Testis (tissue), 3 donors: ENCODE results near the gene SCGB1D1. TPM values are rescaled to one million over a fixed set of nuclear protein-coding genes. Genes with fewer than 3 reads are reported as not detected.
"Not testable (repeated sequence)": the region's sequence is repeated elsewhere in the genome, so short reads cannot be mapped to it uniquely, and the experiment has no call there.

Source experiments
- DNase-seq: peaks from one replicate; pipeline ENCODE4 v3.0.0-alpha.2; 2019
- H3K27ac ChIP-seq, 2 donors: fragments of 200-600 bp; sonication (generic); one replicate each; pipeline ENCODE4 v1.5.1; 2019
- H3K27me3 ChIP-seq: fragments of 200-600 bp; sonication (generic); one replicate; pipeline ENCODE4 v1.5.1; 2019
- H3K36me3 ChIP-seq: fragments of 200-600 bp; sonication (generic); one replicate; pipeline ENCODE4 v1.5.1; 2017; ENCODE audit warnings: low read depth; ENCODE audit errors: missing control alignments
- H3K4me1 ChIP-seq: fragments of 200-600 bp; sonication (generic); one replicate; pipeline ENCODE4 v1.5.1; 2019
- H3K4me3 ChIP-seq, 2 donors: fragments of 200-600 bp; sonication (generic); one replicate each; pipeline ENCODE4 v1.5.1; 2017 to 2019
- H3K9me3 ChIP-seq: fragments of 200-600 bp; sonication (generic); one replicate; pipeline ENCODE4 v1.5.1; 2017
- CTCF ChIP-seq, 3 experiments: fragments of 450-650 bp in 2 of 3; fragments of 200-600 bp in 1 of 3; sonication (generic) in 1 of 3; IDR thresholded peaks; one replicate each; pipeline ENCODE4 v1.5.1; 2016 to 2019; ENCODE audit warnings: antibody characterized with exemption in 3 of 3, mild to moderate bottlenecking in 2 of 3, moderate library complexity in 1 of 3
- POLR2A ChIP-seq: fragments of 450-650 bp; IDR thresholded peaks from one replicate; pipeline ENCODE4 v1.6.1; 2017; ENCODE audit warnings: antibody characterized with exemption, mild to moderate bottlenecking, moderate library complexity
- WGBS, 2 donors: methylation state at CpG; one replicate each; pipeline ENCODE4 v1.1.5; 2018; 5-methylcytosine and 5-hydroxymethylcytosine counted together
- intact Hi-C: fragments of 100-400 bp; cut with DNase I; formaldehyde crosslinking; loops from one replicate; pipeline ENCODE4 v1.15.1; 2023; ENCODE audit warnings: low total_unique reads
- polyA plus RNA-seq: library from polyadenylated mRNA; stranded (reverse); fragments of 350-450 nt; fragmentation: Illumina TruSeq; extraction: RNeasy Lipid Tissue Mini Kit (QIAGEN cat#74804); gene quantifications from one replicate; pipeline ENCODE4 v1.2.3, GENCODE V29; 2014; ENCODE audit warnings: low read depth, low replicate concordance; ENCODE audit not compliant: insufficient read depth
- total RNA-seq, 2 donors: library from RNA; depleted of rRNA; stranded (reverse); fragments of >200 nt; gene quantifications; one replicate each; pipeline ENCODE4 v1.2.3, GENCODE V29; 2016

Gene SCGB1D1
- total and polyA plus RNA-seq, 3 donors from 2014 or later: not detected

- Histone ChIP-seq H3K9me3 (no peaks in the 10 kb centered on the region), H3K27ac (no peak overlapping the region), H3K36me3 (no peaks in the 10 kb centered on the region), H3K4me1 (no peaks in the 10 kb centered on the region), H3K27me3 (no peaks in the 10 kb centered on the region), H3K4me3 (no peak overlapping the region)
- no peak for TF ChIP-seq CTCF (IDR thresholded peaks at IDR 0.05)
- TF ChIP-seq POLR2A: no peak
- intact Hi-C loops: no loop called here
- no peak for DNase-seq
- WGBS, 2 donors: 61 to 91% methylated on average over 2 of the region's 2 CpGs
Observed at GRCh38 chr11:62201376-62201775, 11.4 kb downstream of the SCGB1D1 start.

DNA sequence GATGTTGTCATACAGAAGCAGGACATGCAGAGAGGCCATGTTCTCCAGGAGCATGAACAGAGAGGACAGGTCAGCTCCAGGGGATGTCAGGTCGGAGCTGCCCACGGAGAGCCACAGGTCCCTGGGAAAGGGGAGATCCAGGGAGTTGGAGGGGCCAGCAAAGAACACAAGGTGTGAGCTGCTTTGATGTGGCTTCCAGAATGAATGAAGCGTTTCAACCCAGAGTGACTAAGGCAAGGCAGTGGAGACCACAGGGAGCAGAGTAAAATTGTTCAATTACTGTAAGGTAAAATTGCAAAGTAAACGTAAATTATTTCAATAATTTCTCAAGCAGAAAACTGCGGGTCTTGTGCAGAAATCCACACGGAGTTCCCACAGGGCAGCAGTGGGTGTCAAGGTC lies 12.9 kb downstream of the SCGB1D1 start:
- H3K4me1 ChIP-seq: no peaks in the 10 kb centered on the region
- no peaks in the 10 kb centered on the region for H3K27me3 ChIP-seq
- DNase-seq: no peak
- no peaks in the 10 kb centered on the region for H3K9me3 ChIP-seq
- no peak for TF ChIP-seq CTCF (IDR thresholded peaks at IDR 0.05)
- TF ChIP-seq POLR2A: no peak
- no peak overlapping the region for H3K4me3 ChIP-seq
- intact Hi-C loops: no loop called here
- H3K36me3 ChIP-seq: no peaks in the 10 kb centered on the region
- 75 to 77% methylated on average over 6 of the region's 6 CpGs for WGBS, 2 donors
- no peak overlapping the region for H3K27ac ChIP-seq

DNA sequence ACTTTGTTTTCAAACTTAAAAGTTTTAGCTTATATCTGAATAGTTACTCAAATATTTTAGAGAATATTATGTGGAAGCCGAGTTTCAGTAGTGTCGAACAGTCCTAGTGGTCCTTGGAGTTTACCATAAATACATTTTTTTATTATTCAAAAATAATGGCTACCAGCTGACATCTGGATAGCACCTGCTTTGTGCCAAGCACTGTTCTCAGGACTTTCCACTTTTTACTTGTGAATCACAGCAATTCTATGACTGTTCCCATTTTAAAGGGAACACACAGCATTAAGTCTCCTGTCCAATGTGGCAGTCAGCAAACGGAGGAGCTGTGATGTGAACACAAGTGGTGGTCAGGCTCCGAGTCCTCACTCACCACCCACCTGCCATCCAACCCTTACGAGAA lies 14.4 kb downstream of the SCGB1D1 start:
- Histone ChIP-seq H3K27ac (no peak overlapping the region), H3K4me1 (no peaks in the 10 kb centered on the region), H3K36me3 (no peaks in the 10 kb centered on the region), H3K9me3 (no peaks in the 10 kb centered on the region), H3K27me3 (no peaks in the 10 kb centered on the region), H3K4me3 (no peak overlapping the region)
- intact Hi-C loops: no loop called here
- 85 to 87% methylated on average over 5 of the region's 5 CpGs for WGBS, 2 donors
- no peak for DNase-seq
- TF ChIP-seq POLR2A (no peak), CTCF (IDR thresholded peaks at IDR 0.05) (no peak)

DNA sequence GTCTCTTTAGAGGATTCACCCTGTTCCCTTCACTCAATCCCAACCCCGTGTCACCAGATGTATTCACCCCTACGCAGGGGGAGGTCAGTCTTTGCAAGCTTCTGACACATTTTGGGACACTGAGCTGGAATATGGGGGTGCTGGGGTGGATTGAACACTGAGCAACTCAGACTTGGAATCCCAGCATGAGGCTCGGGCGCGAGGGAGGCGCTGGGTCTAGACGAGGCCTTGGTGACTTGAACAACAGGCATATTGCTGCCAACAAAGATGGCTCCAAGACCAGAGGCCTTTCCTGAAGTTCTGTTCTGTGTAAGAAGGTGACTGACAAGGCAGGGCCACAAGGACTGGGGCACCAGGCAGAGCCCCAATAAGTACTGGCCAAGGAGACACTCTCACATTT lies 15.4 kb downstream of the SCGB1D1 start:
- intact Hi-C loops: no loop called here
- Histone ChIP-seq H3K9me3 (no peaks in the 10 kb centered on the region), H3K36me3 (no peaks in the 10 kb centered on the region), H3K27ac (no peak overlapping the region), H3K27me3 (no peaks in the 10 kb centered on the region), H3K4me3 (no peak overlapping the region), H3K4me1 (no peaks in the 10 kb centered on the region)
- no peak for TF ChIP-seq POLR2A
- no peak for TF ChIP-seq CTCF (IDR thresholded peaks at IDR 0.05)
- no peak for DNase-seq
- 73 to 87% methylated on average over 3 to 7 of the region's 7 CpGs for WGBS, 2 donors

DNA sequence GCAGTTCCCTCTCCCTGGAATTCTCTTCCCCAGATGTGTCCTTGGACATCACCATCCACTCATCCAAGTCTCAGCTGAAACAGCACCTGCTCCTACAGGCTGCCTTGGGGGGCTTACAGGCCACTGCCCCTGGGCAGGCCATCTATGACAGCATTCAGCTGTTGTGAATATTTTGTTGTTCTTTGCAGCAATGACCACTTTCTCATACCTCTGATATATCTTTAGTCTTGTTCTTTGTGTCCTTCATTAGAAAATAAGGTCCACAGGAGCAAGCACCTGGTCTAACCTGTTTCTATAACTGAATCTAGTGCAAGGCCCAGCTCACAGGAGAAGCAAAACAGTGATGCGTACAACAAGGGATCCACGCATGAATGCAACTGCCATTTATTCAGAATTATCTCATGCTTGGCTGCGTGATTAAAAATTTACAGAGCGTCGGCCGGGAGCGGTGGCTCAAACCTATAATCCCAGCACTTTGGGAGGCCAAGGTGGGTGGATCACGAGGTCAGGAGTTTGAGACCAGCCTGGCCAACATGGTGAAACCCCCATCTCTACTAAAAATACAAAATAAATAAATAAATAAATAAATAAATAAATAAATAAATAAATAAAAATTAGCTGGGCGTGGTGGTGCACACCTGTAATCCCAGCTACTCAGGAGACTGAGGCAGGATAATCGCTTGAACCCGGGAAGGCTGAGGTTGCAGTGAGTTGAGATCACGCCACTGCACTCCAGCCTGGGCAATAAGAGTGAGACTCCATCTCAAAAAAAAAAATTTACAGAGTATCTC lies 16.5 kb downstream of the SCGB1D1 start:
- H3K9me3 ChIP-seq, H3K4me1 ChIP-seq, H3K4me3 ChIP-seq, intact Hi-C loops, H3K27me3 ChIP-seq, DNase-seq, H3K36me3 ChIP-seq, H3K27ac ChIP-seq: not testable (repeated sequence)
- 92 to 94% methylated on average over 12 of the region's 12 CpGs for WGBS, 2 donors
